ENCODE results near the gene MSX2.

MSX2 gene

GRCh38 chr5:174734571-174735497, 10.5 kb downstream of the MSX2 start:
- no peak for ATAC-seq
- TF ChIP-seq POU6F1 (CRISPR knock-in tag; IDR thresholded peaks at IDR 0.05; ENCODE audit: borderline replicate concordance, low read depth) (no peak), ARNTL (CRISPR knock-in tag; IDR thresholded peaks at IDR 0.05; ENCODE audit: borderline replicate concordance, low read depth) (no peak), ZC3H10 (CRISPR knock-in tag; IDR thresholded peaks at IDR 0.05) (no peak), TCF4 (CRISPR knock-in tag; IDR thresholded peaks at IDR 0.05; ENCODE audit: borderline replicate concordance) (no peak), CSRNP3 (CRISPR knock-in tag; IDR thresholded peaks at IDR 0.05) (no peak), ZFP3 (CRISPR knock-in tag; IDR thresholded peaks at IDR 0.05) (no peak), ISL1 (CRISPR knock-in tag; IDR thresholded peaks at IDR 0.05) (no peak)

- TF ChIP-seq ESRRG (CRISPR knock-in tag; IDR thresholded peaks at IDR 0.05) (no peak), TOX (CRISPR knock-in tag; IDR thresholded peaks at IDR 0.05; ENCODE audit: borderline replicate concordance) (no peak), ZFP30 (CRISPR knock-in tag; IDR thresholded peaks at IDR 0.05) (no peak), POU6F1 (CRISPR knock-in tag; IDR thresholded peaks at IDR 0.05; ENCODE audit: borderline replicate concordance, low read depth) (no peak)
- ATAC-seq, result peak; percentile 94
These were observed 11.3 kb downstream of the MSX2 start for GRCh38 chr5:174735498-174736330.

GRCh38 chr5:174736331-174736721, 11.9 kb downstream of the MSX2 start:
- peak; percentile 30 for ATAC-seq
- TF ChIP-seq ZNF8 (CRISPR knock-in tag; IDR thresholded peaks at IDR 0.05), result no peak
- TF ChIP-seq CREB5 (CRISPR knock-in tag; IDR thresholded peaks at IDR 0.05; ENCODE audit: low read depth), result no peak
- no peak for TF ChIP-seq ARNTL (CRISPR knock-in tag; IDR thresholded peaks at IDR 0.05; ENCODE audit: borderline replicate concordance, low read depth)
- no peak for TF ChIP-seq ZFP3 (CRISPR knock-in tag; IDR thresholded peaks at IDR 0.05)
- TF ChIP-seq CSRNP3 (CRISPR knock-in tag; IDR thresholded peaks at IDR 0.05), result no peak
- TF ChIP-seq POU6F1 (CRISPR knock-in tag; IDR thresholded peaks at IDR 0.05; ENCODE audit: borderline replicate concordance, low read depth), result no peak
- no peak for TF ChIP-seq TOX (CRISPR knock-in tag; IDR thresholded peaks at IDR 0.05; ENCODE audit: borderline replicate concordance)
- no peak for TF ChIP-seq GLIS3 (CRISPR knock-in tag; IDR thresholded peaks at IDR 0.05)

- no peak for ATAC-seq
- TF ChIP-seq ISL1 (CRISPR knock-in tag; IDR thresholded peaks at IDR 0.05) (no peak), ARNTL (CRISPR knock-in tag; IDR thresholded peaks at IDR 0.05; ENCODE audit: borderline replicate concordance, low read depth) (no peak), TSHZ2 (CRISPR knock-in tag; IDR thresholded peaks at IDR 0.05) (no peak), TOX (CRISPR knock-in tag; IDR thresholded peaks at IDR 0.05; ENCODE audit: borderline replicate concordance) (no peak), ZFP30 (CRISPR knock-in tag; IDR thresholded peaks at IDR 0.05) (no peak), GLIS3 (CRISPR knock-in tag; IDR thresholded peaks at IDR 0.05) (no peak), PATZ1 (CRISPR knock-in tag; IDR thresholded peaks at IDR 0.05; ENCODE audit: borderline replicate concordance) (no peak), ESRRG (CRISPR knock-in tag; IDR thresholded peaks at IDR 0.05) (no peak)
These were observed 12.4 kb downstream of the MSX2 start for GRCh38 chr5:174736777-174737176.

Data from SK-N-SH treated with all-trans-retinoic acid at 6 μM for 48 hours (cell line).